ENCODE results near the gene PDGFA.

The PDGFA gene

DNA sequence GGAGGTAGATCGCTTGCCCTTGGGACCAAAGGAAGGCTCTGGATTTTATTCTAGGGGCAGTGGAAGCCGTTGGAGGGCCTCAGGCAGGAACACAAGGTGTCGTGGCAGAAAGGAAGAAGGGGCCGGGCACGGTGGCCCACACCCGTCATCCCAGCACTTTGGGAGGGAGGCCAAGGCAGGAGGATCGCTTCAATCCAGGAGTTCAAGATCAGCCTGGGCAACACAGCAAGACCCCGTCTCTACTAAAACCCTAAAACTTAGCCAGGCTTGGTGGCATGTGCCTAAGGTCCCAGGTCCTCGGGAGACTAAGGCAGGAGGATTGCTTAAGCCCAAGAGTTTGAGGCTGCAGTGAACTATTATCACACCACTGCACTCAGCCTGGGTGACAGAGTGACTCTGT is 5.2 kb upstream of the PDGFA start:
- no peak for DNase-seq (ENCODE audit: low read depth)
- no peak for TF ChIP-seq CTCF (IDR thresholded peaks at IDR 0.05; ENCODE audit: control insufficient read depth, extremely low read depth, insufficient read depth)
- H3K4me3 ChIP-seq (ENCODE audit: low read depth, low read length) = no peak overlapping the region

- no peak for DNase-seq (ENCODE audit: low read depth)
- H3K4me3 ChIP-seq (ENCODE audit: low read depth, low read length) = no peak overlapping the region
- no peak for TF ChIP-seq CTCF (IDR thresholded peaks at IDR 0.05; ENCODE audit: control insufficient read depth, extremely low read depth, insufficient read depth)
Observed at GRCh38 chr7:523347-524336, 4.0 kb upstream of the PDGFA start.

- no peak overlapping the region for H3K4me3 ChIP-seq (ENCODE audit: low read depth, low read length)
- no peak for TF ChIP-seq CTCF (IDR thresholded peaks at IDR 0.05; ENCODE audit: control insufficient read depth, extremely low read depth, insufficient read depth)
- no peak for DNase-seq (ENCODE audit: low read depth)
Observed at GRCh38 chr7:522951-523314, 3.3 kb upstream of the PDGFA start.

DNA sequence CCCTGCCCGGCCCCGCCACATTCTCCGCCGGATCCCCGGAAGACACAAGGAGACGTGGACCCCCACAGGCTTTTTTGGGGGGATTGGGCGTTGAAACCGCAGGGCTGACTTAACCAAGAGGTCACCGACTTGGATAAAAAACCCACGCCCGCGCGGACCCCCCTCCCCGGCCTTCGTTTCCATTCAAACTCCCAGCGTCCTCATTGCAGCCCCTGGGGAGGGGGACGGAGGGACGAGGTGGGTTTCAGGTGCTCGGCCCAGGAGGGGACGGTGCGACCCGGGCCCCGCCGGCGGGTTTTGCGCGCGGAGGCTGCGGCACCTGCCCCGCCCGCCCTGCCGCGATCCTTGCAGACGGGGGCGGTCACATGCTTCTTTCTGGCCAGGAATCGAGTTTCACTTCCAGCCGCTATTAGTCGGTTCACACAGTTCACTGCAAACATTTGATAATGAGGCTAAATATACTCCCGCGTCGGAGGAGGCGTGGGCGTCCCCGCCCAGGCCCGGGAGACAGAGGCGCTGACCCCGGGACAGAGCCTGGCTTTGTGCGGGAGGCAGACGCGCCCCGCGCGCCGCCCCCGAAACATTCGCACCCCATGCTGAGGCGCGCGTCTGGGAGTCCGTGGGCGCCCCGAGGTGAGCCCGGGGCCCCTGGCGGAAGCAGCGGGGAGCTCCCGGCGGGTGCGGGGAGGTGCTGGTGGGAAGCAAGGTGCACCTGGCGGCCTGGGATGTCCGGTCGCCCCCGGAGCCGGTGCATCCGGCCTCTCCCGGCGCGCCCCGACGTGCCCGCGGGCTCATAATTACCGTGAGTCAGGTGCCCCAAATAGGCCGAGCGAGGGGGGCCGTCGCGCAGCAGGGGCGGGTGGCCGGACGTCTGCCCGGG is 2.7 kb upstream of the PDGFA start:
- DNase-seq (ENCODE audit: low read depth) = no peak
- TF ChIP-seq CTCF (IDR thresholded peaks at IDR 0.05; ENCODE audit: control insufficient read depth, extremely low read depth, insufficient read depth) = no peak
- peak overlapping the region; percentile 43 for H3K4me3 ChIP-seq (ENCODE audit: low read depth, low read length)

- peak overlapping the region; percentile 43 for H3K4me3 ChIP-seq (ENCODE audit: low read depth, low read length)
Observed at GRCh38 chr7:521221-522070, 1.8 kb upstream of the PDGFA start.

More at GRCh38 chr7:521221-522070, 1.8 kb upstream of the PDGFA start:
- no peak for DNase-seq (ENCODE audit: low read depth)
- TF ChIP-seq CTCF (IDR thresholded peaks at IDR 0.05; ENCODE audit: control insufficient read depth, extremely low read depth, insufficient read depth) = no peak
